PC-9 (cell line): ENCODE measurements around the gene UNC13D. TPM values are rescaled to one million over a fixed set of nuclear protein-coding genes. Genes with fewer than 3 reads are reported as not detected.
A peak's percentile ranks its signal among the peaks of the same experiment; 100 is the strongest.

Source experiments
- BruUV-seq: library from RNA; stranded (reverse); fragments of 400-500 nt; replicated peaks from 2 replicates; lab custom pipeline; 2021; lab: Mats Ljungman, UMichigan
- CTCF ChIA-PET: fragments of 300-600 bp; sonication (Branson Sonifier 250); formaldehyde crosslinking; loops from one replicate; lab custom pipeline; 2022; ENCODE audit warnings: antibody characterized with exemption; lab: Charles Lee
- POLR2A ChIA-PET: fragments of 300-600 bp; sonication (Branson Sonifier 250); formaldehyde crosslinking; loops from one replicate; lab custom pipeline; 2022; ENCODE audit warnings: antibody characterized with exemption; ENCODE audit not compliant: unreplicated experiment; lab: Charles Lee
- DNase-seq, 2 experiments: peaks; one replicate each; pipeline versions ENCODE4 v3.0.0 to v3.0.0-alpha.2; 2015 to 2022; ENCODE audit warnings: mixed read lengths in 1 of 2
- H2AFZ ChIP-seq: fragments of 200-600 bp; sonication (generic); 2 replicates; pipeline ENCODE4 v1.8.1; 2017; ENCODE audit warnings: antibody characterized with exemption
- H3F3A ChIP-seq: fragments of 200-600 bp; sonication (generic); 2 replicates; pipeline ENCODE4 v1.8.1; 2017; ENCODE audit warnings: antibody characterized with exemption, mild to moderate bottlenecking, low read depth; ENCODE audit not compliant: insufficient read depth
- H3K27ac ChIP-seq: fragments of 200-600 bp; sonication (generic); 2 replicates; pipeline ENCODE4 v1.6.1; 2016; ENCODE audit warnings: mixed run types
- H3K27me3 ChIP-seq: fragments of 200-600 bp; sonication (generic); 2 replicates; pipeline ENCODE4 v1.6.1; 2016; ENCODE audit warnings: low read depth, mixed run types; ENCODE audit not compliant: insufficient read depth
- H3K36me3 ChIP-seq: fragments of 200-600 bp; sonication (generic); 2 replicates; pipeline ENCODE4 v1.6.1; 2016; ENCODE audit warnings: low read depth, mixed run types
- H3K4me1 ChIP-seq: fragments of 200-600 bp; sonication (generic); replicated peaks from 2 replicates; pipeline ENCODE4 v1.6.1; 2016; ENCODE audit warnings: mixed run types; ENCODE audit not compliant: insufficient read depth
- H3K4me2 ChIP-seq: fragments of 200-600 bp; sonication (generic); 2 replicates; pipeline ENCODE4 v1.6.1; 2017; ENCODE audit warnings: mixed run types
- H3K4me3 ChIP-seq: fragments of 200-600 bp; sonication (generic); 2 replicates; pipeline ENCODE4 v1.6.1; 2016; ENCODE audit warnings: mixed run types
- H3K79me2 ChIP-seq: fragments of 200-600 bp; sonication (generic); 2 replicates; pipeline ENCODE4 v1.6.1; 2017; ENCODE audit warnings: low read depth, mixed run types
- H3K9me2 ChIP-seq: fragments of 200-600 bp; sonication (generic); 2 replicates; pipeline ENCODE4 v1.8.1; 2017; ENCODE audit warnings: mild to moderate bottlenecking; ENCODE audit not compliant: insufficient read depth
- H3K9me3 ChIP-seq: fragments of 200-600 bp; sonication (generic); 2 replicates; pipeline ENCODE4 v1.8.1; 2016; ENCODE audit warnings: low read depth; ENCODE audit not compliant: insufficient read depth
- H4K20me1 ChIP-seq: fragments of 200-600 bp; sonication (generic); 2 replicates; pipeline ENCODE4 v1.8.1; 2017; ENCODE audit not compliant: insufficient read depth
- CTCF ChIP-seq: fragments of 200-600 bp; sonication (generic); conservative IDR thresholded peaks from 2 replicates; pipeline ENCODE4 v1.6.1; 2017; ENCODE audit warnings: mixed run types, antibody characterized with exemption, mild to moderate bottlenecking, moderate library complexity
- EZH2 ChIP-seq: fragments of 200-600 bp; sonication (generic); IDR thresholded peaks from 2 replicates; pipeline ENCODE4 v1.8.0; 2017; ENCODE audit warnings: antibody characterized with exemption, low read depth
- intact Hi-C: fragments of 100-400 bp; cut with micrococcal nuclease; formaldehyde crosslinking; loops from one replicate; pipeline ENCODE4 v1.10.0; 2022; ENCODE audit not compliant: unreplicated experiment
- total RNA-seq: library from RNA; stranded (reverse); gene quantifications from 2 replicates; pipeline ENCODE4 v1.2.3, GENCODE V29; 2021

The UNC13D gene
- total RNA-seq, 1 experiment from 2014 or later = 94.4 TPM

GRCh38 chr17:75848523-75849278 lies 4.5 kb upstream of the UNC13D start:
- CTCF ChIA-PET = no interaction called here
- Histone ChIP-seq H2AFZ (no peak overlapping the region), H3K9me3 (no peaks in the 10 kb centered on the region), H4K20me1 (peaks cover 3% of the 10 kb centered on the region; the same call in 1 of the 2 replicates), H3K4me3 (no peak overlapping the region), H3K4me1 (peaks cover 55% of the 10 kb centered on the region), H3K4me2 (no peak overlapping the region), H3K27me3 (no peaks in the 10 kb centered on the region), H3K27ac (no peak overlapping the region), H3K9me2 (no peaks in the 10 kb centered on the region), H3F3A (peaks cover 41% of the 10 kb centered on the region), H3K79me2 (peaks cover 28% of the 10 kb centered on the region), H3K36me3 (peaks cover 26% of the 10 kb centered on the region)
- DNase-seq = peak; percentile 47 to 58
- no TSS peak for BruUV-seq
- TF ChIP-seq EZH2 (no peak), CTCF (peak; percentile 81)
- POLR2A ChIA-PET = no interaction called here
- intact Hi-C loops = loop anchor here (5.0 kb wide), 1 partner anchor 134 kb away; no protein-coding TSS in a partner anchor

GRCh38 chr17:75847614-75848522 lies 3.7 kb upstream of the UNC13D start:
- Histone ChIP-seq H3K4me2 (no peak overlapping the region), H3K9me2 (no peaks in the 10 kb centered on the region), H3K4me3 (no peak overlapping the region), H4K20me1 (no peaks in the 10 kb centered on the region), H3K27ac (no peak overlapping the region), H3K27me3 (no peaks in the 10 kb centered on the region), H3K36me3 (peaks cover 26% of the 10 kb centered on the region), H3K9me3 (no peaks in the 10 kb centered on the region), H2AFZ (no peak overlapping the region), H3K79me2 (peaks cover 19% of the 10 kb centered on the region), H3K4me1 (peaks cover 54% of the 10 kb centered on the region), H3F3A (peaks cover 32% of the 10 kb centered on the region)
- DNase-seq = no peak
- intact Hi-C loops = loop anchor here (5.0 kb wide), 1 partner anchor 134 kb away; no protein-coding TSS in a partner anchor
- ChIA-PET CTCF (interaction anchor here (0.6 kb wide), 1 partner anchor 27 kb away, joined by 3 read pairs; no protein-coding TSS in a partner anchor), POLR2A (no interaction called here)
- no peak for TF ChIP-seq CTCF
- no peak for TF ChIP-seq EZH2
- no TSS peak for BruUV-seq
